Loucy (cell line): Measurements from ENCODE around the gene CASQ2.

Source experiments
- H2AFZ ChIP-seq: fragments of 200-600 bp; sonication (generic); 2 replicates; pipeline ENCODE4 v1.6.0; 2016; ENCODE audit warnings: antibody characterized with exemption, mild to moderate bottlenecking, low read length, moderate library complexity
- H3F3A ChIP-seq: fragments of 200-600 bp; 2 replicates; pipeline ENCODE4 v1.6.0; 2016; ENCODE audit warnings: antibody characterized with exemption, low read depth, mild to moderate bottlenecking
- H3K27me3 ChIP-seq: fragments of 200-600 bp; sonication (generic); 2 replicates; pipeline ENCODE4 v1.6.1; 2014; ENCODE audit warnings: low read length, mild to moderate bottlenecking; ENCODE audit not compliant: insufficient read depth, poor library complexity, severe bottlenecking
- H3K36me3 ChIP-seq: fragments of 200-600 bp; sonication (generic); 2 replicates; pipeline ENCODE4 v1.6.1; 2016; ENCODE audit warnings: low read length; ENCODE audit not compliant: insufficient read depth
- H3K4me1 ChIP-seq: fragments of 200-600 bp; sonication (generic); 2 replicates; pipeline ENCODE4 v1.5.1; 2014; ENCODE audit warnings: low read length, mild to moderate bottlenecking; ENCODE audit not compliant: insufficient read depth, poor library complexity, severe bottlenecking
- H3K4me2 ChIP-seq: fragments of 200-600 bp; sonication (generic); 2 replicates; pipeline ENCODE4 v1.6.0; 2014; ENCODE audit warnings: antibody characterized with exemption, low read length, low read depth, mild to moderate bottlenecking; ENCODE audit not compliant: poor library complexity, severe bottlenecking
- H3K4me3 ChIP-seq: fragments of 200-600 bp; sonication (generic); 2 replicates; pipeline ENCODE4 v1.5.1; 2014; ENCODE audit warnings: low read length, mild to moderate bottlenecking, mixed read lengths; ENCODE audit not compliant: poor library complexity, severe bottlenecking
- H3K79me2 ChIP-seq: fragments of 200-600 bp; sonication (generic); 2 replicates; pipeline ENCODE4 v1.6.1; 2014; ENCODE audit warnings: low read length; ENCODE audit not compliant: insufficient read depth
- H3K9ac ChIP-seq: fragments of 200-600 bp; sonication (generic); 2 replicates; pipeline ENCODE4 v1.6.0; 2014; ENCODE audit warnings: mild to moderate bottlenecking, low read depth, low read length, moderate library complexity; ENCODE audit not compliant: poor library complexity, severe bottlenecking
- H3K9me2 ChIP-seq: fragments of 200-600 bp; sonication (generic); replicated peaks from 2 replicates; pipeline ENCODE4 v1.6.1; 2016; ENCODE audit warnings: low read depth, low read length, mixed read lengths
- H3K9me3 ChIP-seq: fragments of 200-600 bp; sonication (generic); 2 replicates; pipeline ENCODE4 v1.6.1; 2014; ENCODE audit warnings: mild to moderate bottlenecking, antibody characterized with exemption, low read length, low read depth; ENCODE audit not compliant: insufficient read depth
- H4K20me1 ChIP-seq: fragments of 200-600 bp; sonication (generic); 2 replicates; pipeline ENCODE4 v1.6.0; 2014; ENCODE audit warnings: antibody characterized with exemption, low read length, mild to moderate bottlenecking; ENCODE audit not compliant: insufficient read depth, poor library complexity, severe bottlenecking
- CTCF ChIP-seq: fragments of 200-600 bp; sonication (generic); conservative IDR thresholded peaks from 2 replicates; pipeline ENCODE4 v1.5.1; 2014; ENCODE audit warnings: mild to moderate bottlenecking, antibody characterized with exemption, low read length
- EZH2phosphoT487 ChIP-seq: fragments of 200-600 bp; IDR thresholded peaks from 2 replicates; pipeline ENCODE4 v1.6.1; 2018; ENCODE audit warnings: antibody characterized with exemption, mild to moderate bottlenecking, moderate library complexity, borderline replicate concordance

Gene CASQ2

GRCh38 chr1:115705963-115706362 lies 62.6 kb downstream of the CASQ2 start:
- Histone ChIP-seq H3K36me3 (no peaks in the 10 kb centered on the region), H3K4me2 (peak overlapping the region; percentile 1), H3F3A (no peaks in the 10 kb centered on the region), H2AFZ (peak overlapping the region; percentile 14; the same call in 1 of the 2 replicates), H3K4me1 (peaks cover 29% of the 10 kb centered on the region), H3K9me2 (no peaks in the 10 kb centered on the region), H3K27me3 (no peaks in the 10 kb centered on the region), H3K79me2 (no peaks in the 10 kb centered on the region), H3K4me3 (no peak overlapping the region), H4K20me1 (no peaks in the 10 kb centered on the region), H3K9ac (peak overlapping the region; percentile 10), H3K9me3 (no peaks in the 10 kb centered on the region)
- TF ChIP-seq EZH2phosphoT487 (no peak), CTCF (no peak)

- Histone ChIP-seq H3K27me3 (no peaks in the 10 kb centered on the region), H3K9me3 (no peaks in the 10 kb centered on the region), H4K20me1 (no peaks in the 10 kb centered on the region), H3K79me2 (no peaks in the 10 kb centered on the region), H3K9ac (peak overlapping the region; percentile 10), H3K9me2 (no peaks in the 10 kb centered on the region), H3K4me2 (peak overlapping the region; percentile 1), H3F3A (no peaks in the 10 kb centered on the region), H3K36me3 (no peaks in the 10 kb centered on the region), H2AFZ (peak overlapping the region; percentile 14; the same call in 1 of the 2 replicates), H3K4me3 (no peak overlapping the region), H3K4me1 (peaks cover 23% of the 10 kb centered on the region)
- no peak for TF ChIP-seq EZH2phosphoT487
- TF ChIP-seq CTCF = no peak
Observed at GRCh38 chr1:115705085-115705951, 63.2 kb downstream of the CASQ2 start.

DNA sequence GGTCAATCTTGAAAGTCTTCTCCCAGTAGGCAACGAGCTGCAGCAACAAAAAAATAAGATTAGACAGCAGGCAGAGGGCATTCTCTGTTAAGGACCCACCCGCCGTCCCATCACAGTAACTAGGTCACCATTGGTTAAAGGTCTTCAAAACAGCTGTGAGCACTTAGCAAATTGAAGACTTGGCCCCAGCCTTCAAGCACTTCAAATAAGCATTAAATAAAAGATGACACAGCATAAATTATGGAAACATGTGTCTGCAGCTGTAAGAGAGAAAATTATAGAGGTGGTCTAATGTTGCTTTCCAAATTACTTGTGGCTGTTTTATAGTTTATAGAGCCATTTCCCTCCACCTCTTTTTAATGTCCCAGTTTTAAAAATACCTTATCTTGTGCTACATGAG lies 65.6 kb downstream of the CASQ2 start:
- H3K9ac ChIP-seq = no peak overlapping the region
- no peaks in the 10 kb centered on the region for H3K27me3 ChIP-seq
- H3K4me2 ChIP-seq = no peak overlapping the region
- no peaks in the 10 kb centered on the region for H3K36me3 ChIP-seq
- no peak overlapping the region for H2AFZ ChIP-seq
- TF ChIP-seq EZH2phosphoT487 (no peak), CTCF (no peak)
- H4K20me1 ChIP-seq = no peaks in the 10 kb centered on the region
- no peaks in the 10 kb centered on the region for H3K9me3 ChIP-seq
- no peaks in the 10 kb centered on the region for H3K9me2 ChIP-seq
- H3K4me3 ChIP-seq = no peak overlapping the region
- H3K4me1 ChIP-seq = peaks cover 33% of the 10 kb centered on the region
- H3F3A ChIP-seq = no peaks in the 10 kb centered on the region
- H3K79me2 ChIP-seq = no peaks in the 10 kb centered on the region
